ENCODE data around the gene NFXL1. TPM values are rescaled to one million over a fixed set of nuclear protein-coding genes. Genes with fewer than 3 reads are reported as not detected.
A peak's percentile ranks its signal among the peaks of the same experiment; 100 is the strongest.

Gene NFXL1
- total and polyA plus RNA-seq, 2 donors (not counting 1 experiment from before 2014, with no cell fraction given) = 9.6 to 14.1 TPM

GRCh38 chr4:47936336-47936735, 22.0 kb upstream of the NFXL1 start:
- TF ChIP-seq EZH2 (IDR thresholded peaks at IDR 0.05; ENCODE audit: low read length, missing control alignments) = no peak
- TF ChIP-seq CTCF (conservative IDR thresholded peaks at IDR 0.05 in 1 of 2, IDR thresholded peaks at IDR 0.05 in 1 of 2; ENCODE audit: low read depth in 1 of 2, low read length in 2 of 2) = no peak
- H3K4me1 ChIP-seq (ENCODE audit: control insufficient read depth, extremely low read depth, insufficient read depth, low read length) = no peaks in the 10 kb centered on the region
- H3K4me3 ChIP-seq (replicated peaks in 1 of 4; ENCODE audit: control extremely low read depth in 1 of 4, insufficient read depth in 1 of 4, low read depth in 3 of 4, low read length in 4 of 4) = no peak overlapping the region
- H3K27me3 ChIP-seq (ENCODE audit: control insufficient read depth, insufficient read depth, low read length) = no peaks in the 10 kb centered on the region
- H2AFZ ChIP-seq (ENCODE audit: low read length) = no peak overlapping the region
- no peak overlapping the region for H3K9ac ChIP-seq (ENCODE audit: insufficient read depth, low read length)
- H4K20me1 ChIP-seq (ENCODE audit: control insufficient read depth, extremely low read depth, insufficient read depth, low read length) = no peaks in the 10 kb centered on the region
- no peak for DNase-seq (ENCODE audit: low read depth in 2 of 2)
- no peak overlapping the region for H3K4me2 ChIP-seq (ENCODE audit: extremely low read depth, insufficient read depth, low read length)
- no peak overlapping the region for H3K27ac ChIP-seq (ENCODE audit: insufficient read depth, low read length)
- H3K79me2 ChIP-seq (ENCODE audit: control insufficient read depth, insufficient read depth, low read length) = no peaks in the 10 kb centered on the region
- H3K36me3 ChIP-seq (ENCODE audit: control insufficient read depth, insufficient read depth, low read length) = no peaks in the 10 kb centered on the region
- H3K9me3 ChIP-seq (ENCODE audit: control insufficient read depth, insufficient read depth, low read depth, low read length) = no peaks in the 10 kb centered on the region

GRCh38 chr4:47933840-47934239, 19.5 kb upstream of the NFXL1 start:
- Histone ChIP-seq H3K27me3 (ENCODE audit: control insufficient read depth, insufficient read depth, low read length) (no peaks in the 10 kb centered on the region), H3K9ac (ENCODE audit: insufficient read depth, low read length) (no peak overlapping the region), H3K4me3 (replicated peaks in 1 of 4; ENCODE audit: control extremely low read depth in 1 of 4, insufficient read depth in 1 of 4, low read depth in 3 of 4, low read length in 4 of 4) (no peak overlapping the region), H3K79me2 (ENCODE audit: control insufficient read depth, insufficient read depth, low read length) (no peaks in the 10 kb centered on the region), H4K20me1 (ENCODE audit: control insufficient read depth, extremely low read depth, insufficient read depth, low read length) (no peaks in the 10 kb centered on the region), H3K27ac (ENCODE audit: insufficient read depth, low read length) (no peak overlapping the region), H3K4me1 (ENCODE audit: control insufficient read depth, extremely low read depth, insufficient read depth, low read length) (no peaks in the 10 kb centered on the region), H2AFZ (ENCODE audit: low read length) (no peak overlapping the region), H3K9me3 (ENCODE audit: control insufficient read depth, insufficient read depth, low read depth, low read length) (no peaks in the 10 kb centered on the region), H3K36me3 (ENCODE audit: control insufficient read depth, insufficient read depth, low read length) (no peaks in the 10 kb centered on the region), H3K4me2 (ENCODE audit: extremely low read depth, insufficient read depth, low read length) (no peak overlapping the region)
- no peak for TF ChIP-seq EZH2 (IDR thresholded peaks at IDR 0.05; ENCODE audit: low read length, missing control alignments)
- peak; percentile 29 to 55 for TF ChIP-seq CTCF (conservative IDR thresholded peaks at IDR 0.05 in 1 of 2, IDR thresholded peaks at IDR 0.05 in 1 of 2; ENCODE audit: low read depth in 1 of 2, low read length in 2 of 2)
- peak; percentile 32 to 76 for DNase-seq (ENCODE audit: low read depth in 2 of 2)

- H3K79me2 ChIP-seq (ENCODE audit: control insufficient read depth, insufficient read depth, low read length) = no peaks in the 10 kb centered on the region
- no peaks in the 10 kb centered on the region for H3K27me3 ChIP-seq (ENCODE audit: control insufficient read depth, insufficient read depth, low read length)
- no peaks in the 10 kb centered on the region for H4K20me1 ChIP-seq (ENCODE audit: control insufficient read depth, extremely low read depth, insufficient read depth, low read length)
- H3K4me1 ChIP-seq (ENCODE audit: control insufficient read depth, extremely low read depth, insufficient read depth, low read length) = no peaks in the 10 kb centered on the region
- no peak for TF ChIP-seq CTCF (conservative IDR thresholded peaks at IDR 0.05 in 1 of 2, IDR thresholded peaks at IDR 0.05 in 1 of 2; ENCODE audit: low read depth in 1 of 2, low read length in 2 of 2)
- TF ChIP-seq EZH2 (IDR thresholded peaks at IDR 0.05; ENCODE audit: low read length, missing control alignments) = no peak
- no peaks in the 10 kb centered on the region for H3K36me3 ChIP-seq (ENCODE audit: control insufficient read depth, insufficient read depth, low read length)
- no peaks in the 10 kb centered on the region for H3K9me3 ChIP-seq (ENCODE audit: control insufficient read depth, insufficient read depth, low read depth, low read length)
- H3K4me2 ChIP-seq (ENCODE audit: extremely low read depth, insufficient read depth, low read length) = no peak overlapping the region
- no peak overlapping the region for H3K27ac ChIP-seq (ENCODE audit: insufficient read depth, low read length)
- DNase-seq (ENCODE audit: low read depth in 2 of 2) = peak; percentile 64 to 84
- no peak overlapping the region for H3K4me3 ChIP-seq (replicated peaks in 1 of 4; ENCODE audit: control extremely low read depth in 1 of 4, insufficient read depth in 1 of 4, low read depth in 3 of 4, low read length in 4 of 4)
- H3K9ac ChIP-seq (ENCODE audit: insufficient read depth, low read length) = no peak overlapping the region
- no peak overlapping the region for H2AFZ ChIP-seq (ENCODE audit: low read length)
These were observed 16.8 kb upstream of the NFXL1 start for GRCh38 chr4:47930971-47931804.
